Neural cell (in vitro differentiated cells): ENCODE data around the gene CYP2W1. TPM values are rescaled to one million over a fixed set of nuclear protein-coding genes. Genes with fewer than 3 reads are reported as not detected.

Source experiments
- H2AFZ ChIP-seq: fragments of 200-600, 300-800 bp; sonication (generic), shearing (Covaris generic); 2 replicates; pipeline ENCODE4 v1.6.0; 2014; ENCODE audit warnings: low read depth, mild to moderate bottlenecking, antibody characterized with exemption, low read length, moderate library complexity
- H3F3A ChIP-seq: fragments of 200-600 bp; shearing (Covaris generic); 2 replicates; pipeline ENCODE4 v1.6.1; 2016; ENCODE audit warnings: mild to moderate bottlenecking, moderate library complexity, mixed read lengths, antibody characterized with exemption, low read length; ENCODE audit not compliant: insufficient read depth, poor library complexity, severe bottlenecking
- H3K27ac ChIP-seq: fragments of 200-600, 300-800 bp; sonication (generic), shearing (Covaris generic); 2 replicates; pipeline ENCODE4 v1.5.1; 2014; ENCODE audit warnings: mild to moderate bottlenecking, low read length, moderate library complexity
- H3K27me3 ChIP-seq: fragments of 300-800, 200-600 bp; sonication (generic), shearing (Covaris generic); 2 replicates; pipeline ENCODE4 v1.6.0; 2014; ENCODE audit warnings: mild to moderate bottlenecking, low read depth, low read length, moderate library complexity; ENCODE audit not compliant: insufficient read depth
- H3K36me3 ChIP-seq: fragments of 300-800, 200-600 bp; sonication (generic), shearing (Covaris generic); 2 replicates; pipeline ENCODE4 v1.5.1; 2014; ENCODE audit warnings: mild to moderate bottlenecking, antibody characterized with exemption, low read length, moderate library complexity; ENCODE audit not compliant: insufficient read depth
- H3K4me2 ChIP-seq: fragments of 300-800, 200-600 bp; sonication (generic), shearing (Covaris generic); 2 replicates; pipeline ENCODE4 v1.6.0; 2014; ENCODE audit warnings: mild to moderate bottlenecking, low read length
- H3K4me3 ChIP-seq: fragments of 300-800, 200-600 bp; sonication (generic), shearing (Covaris generic); 2 replicates; pipeline ENCODE4 v1.5.1; 2014; ENCODE audit warnings: mild to moderate bottlenecking, low read length, moderate library complexity
- H3K79me2 ChIP-seq: fragments of 200-600 bp; shearing (Covaris generic); replicated peaks from 2 replicates; pipeline ENCODE4 v1.6.0; 2014; ENCODE audit warnings: mild to moderate bottlenecking, low read length, moderate library complexity; ENCODE audit not compliant: insufficient read depth
- H3K9ac ChIP-seq: fragments of 300-800, 200-600 bp; sonication (generic), shearing (Covaris generic); 2 replicates; pipeline ENCODE4 v1.6.1; 2016; ENCODE audit warnings: mild to moderate bottlenecking, low read length, mixed read lengths
- H3K9me2 ChIP-seq: fragments of 200-600 bp; shearing (Covaris generic); 2 replicates; pipeline ENCODE4 v1.6.1; 2016; ENCODE audit warnings: mild to moderate bottlenecking, low read length, mixed read lengths; ENCODE audit not compliant: insufficient read depth
- H3K9me3 ChIP-seq: fragments of 200-600, 300-800 bp; sonication (generic), shearing (Covaris generic); 2 replicates; pipeline ENCODE4 v1.6.1; 2016; ENCODE audit warnings: mild to moderate bottlenecking, mixed run types, low read length, moderate library complexity, mixed read lengths
- H4K20me1 ChIP-seq: fragments of 200-600 bp; shearing (Covaris generic); 2 replicates; pipeline ENCODE4 v1.6.1; 2016; ENCODE audit warnings: mild to moderate bottlenecking, mixed run types; ENCODE audit not compliant: insufficient read depth
- EP300 ChIP-seq: fragments of 450-650 bp; conservative IDR thresholded peaks from 2 replicates; pipeline ENCODE4 v1.6.1; 2014; ENCODE audit warnings: antibody characterized with exemption, mild to moderate bottlenecking, moderate library complexity; ENCODE audit not compliant: poor library complexity, severe bottlenecking
- EZH2 ChIP-seq: fragments of 200-600, 300-800 bp; shearing (Covaris generic), sonication (generic); IDR thresholded peaks from 2 replicates; pipeline ENCODE4 v1.6.1; 2014; ENCODE audit warnings: antibody characterized with exemption, low read length, borderline replicate concordance, mild to moderate bottlenecking; ENCODE audit not compliant: insufficient read depth, poor library complexity, severe bottlenecking
- MXI1 ChIP-seq: fragments of 450-650 bp; conservative IDR thresholded peaks from 2 replicates; pipeline ENCODE4 v1.6.1; 2014; ENCODE audit warnings: antibody characterized with exemption, mild to moderate bottlenecking; ENCODE audit not compliant: poor library complexity, severe bottlenecking
- POLR2AphosphoS5 ChIP-seq: IDR thresholded peaks from 2 replicates; pipeline ENCODE4 v1.6.1; 2012
- RAD21 ChIP-seq: fragments of 450-650 bp; conservative IDR thresholded peaks from 2 replicates; pipeline ENCODE4 v1.6.1; 2014; ENCODE audit warnings: antibody characterized with exemption, mild to moderate bottlenecking, moderate library complexity
- SMC3 ChIP-seq: fragments of 450-650 bp; conservative IDR thresholded peaks from 2 replicates; pipeline ENCODE4 v1.6.1; 2014; ENCODE audit warnings: antibody characterized with exemption, mild to moderate bottlenecking, moderate library complexity; ENCODE audit not compliant: poor library complexity
- TAF1 ChIP-seq: IDR thresholded peaks from 2 replicates; pipeline ENCODE4 v1.6.1; 2012; ENCODE audit warnings: low read depth
- polyA plus RNA-seq: library from polyadenylated mRNA; depleted of rRNA; stranded (reverse); fragments of >200 nt; gene quantifications from 2 replicates; pipeline ENCODE4 v1.2.3, GENCODE V29; 2014
- TF ChIP-seq, protein P1 (sequence below): fragments of 450-650 bp; IDR thresholded peaks from 2 replicates; pipeline ENCODE4 v1.5.1; 2014; ENCODE audit warnings: antibody characterized with exemption, mild to moderate bottlenecking, moderate library complexity; ENCODE audit not compliant: poor library complexity, severe bottlenecking
- TF ChIP-seq, protein P2 (sequence below): IDR thresholded peaks from 2 replicates; pipeline ENCODE4 v1.6.1; 2012; ENCODE audit warnings: borderline replicate concordance

Gene CYP2W1
- polyA plus RNA-seq, 1 donor from 2014 or later, result not detected

DNA sequence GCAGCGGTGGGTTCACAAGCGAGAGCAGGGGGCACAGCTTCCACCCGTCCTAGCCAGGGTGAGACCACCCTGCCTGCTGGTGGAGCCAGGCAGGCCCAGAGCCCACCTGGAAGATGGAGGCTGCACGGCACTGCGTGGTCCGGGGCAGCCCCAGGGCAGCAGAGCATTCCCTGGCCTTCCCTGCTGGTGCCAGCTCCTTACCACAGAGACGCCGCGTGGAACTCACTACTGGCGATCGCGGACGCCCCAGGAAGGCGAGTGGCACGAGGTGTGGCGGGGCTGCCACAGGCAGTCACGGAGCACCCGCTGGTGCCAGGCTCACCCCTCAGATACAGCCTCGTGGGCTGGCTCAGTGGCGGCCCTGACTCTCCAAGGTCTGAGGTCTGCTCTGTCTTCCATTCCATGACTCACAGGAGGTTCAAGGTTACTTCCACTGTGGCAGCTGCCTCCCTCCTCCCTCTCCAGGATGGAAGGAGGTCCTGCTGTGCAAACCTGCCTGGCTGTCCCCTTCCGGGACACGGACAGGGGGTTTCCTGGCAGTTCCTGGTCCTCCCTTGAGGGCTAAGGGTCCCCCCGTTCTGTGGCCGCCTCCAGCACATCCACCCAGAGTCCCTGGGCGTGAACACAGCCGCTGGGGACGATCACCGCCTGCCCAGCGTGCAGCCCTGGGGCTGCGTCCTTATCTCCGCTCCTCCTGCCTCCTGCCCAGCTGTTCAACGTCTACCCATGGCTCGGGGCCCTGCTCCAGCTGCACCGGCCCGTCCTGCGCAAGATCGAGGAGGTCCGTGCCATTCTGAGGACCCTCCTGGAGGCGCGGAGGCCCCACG lies 3.1 kb downstream of the CYP2W1 start:
- Histone ChIP-seq H3K9ac (no peak overlapping the region), H3F3A (no peaks in the 10 kb centered on the region), H3K9me3 (no peaks in the 10 kb centered on the region), H3K9me2 (no peaks in the 10 kb centered on the region), H3K4me3 (no peak overlapping the region), H3K27me3 (no peaks in the 10 kb centered on the region), H3K36me3 (no peaks in the 10 kb centered on the region), H2AFZ (no peak overlapping the region), H3K79me2 (no peaks in the 10 kb centered on the region), H3K4me2 (no peak overlapping the region), H3K27ac (no peak overlapping the region), H4K20me1 (no peaks in the 10 kb centered on the region)
- TF ChIP-seq POLR2AphosphoS5, result peak; percentile 1
- TF ChIP-seq EZH2, result no peak

DNA sequence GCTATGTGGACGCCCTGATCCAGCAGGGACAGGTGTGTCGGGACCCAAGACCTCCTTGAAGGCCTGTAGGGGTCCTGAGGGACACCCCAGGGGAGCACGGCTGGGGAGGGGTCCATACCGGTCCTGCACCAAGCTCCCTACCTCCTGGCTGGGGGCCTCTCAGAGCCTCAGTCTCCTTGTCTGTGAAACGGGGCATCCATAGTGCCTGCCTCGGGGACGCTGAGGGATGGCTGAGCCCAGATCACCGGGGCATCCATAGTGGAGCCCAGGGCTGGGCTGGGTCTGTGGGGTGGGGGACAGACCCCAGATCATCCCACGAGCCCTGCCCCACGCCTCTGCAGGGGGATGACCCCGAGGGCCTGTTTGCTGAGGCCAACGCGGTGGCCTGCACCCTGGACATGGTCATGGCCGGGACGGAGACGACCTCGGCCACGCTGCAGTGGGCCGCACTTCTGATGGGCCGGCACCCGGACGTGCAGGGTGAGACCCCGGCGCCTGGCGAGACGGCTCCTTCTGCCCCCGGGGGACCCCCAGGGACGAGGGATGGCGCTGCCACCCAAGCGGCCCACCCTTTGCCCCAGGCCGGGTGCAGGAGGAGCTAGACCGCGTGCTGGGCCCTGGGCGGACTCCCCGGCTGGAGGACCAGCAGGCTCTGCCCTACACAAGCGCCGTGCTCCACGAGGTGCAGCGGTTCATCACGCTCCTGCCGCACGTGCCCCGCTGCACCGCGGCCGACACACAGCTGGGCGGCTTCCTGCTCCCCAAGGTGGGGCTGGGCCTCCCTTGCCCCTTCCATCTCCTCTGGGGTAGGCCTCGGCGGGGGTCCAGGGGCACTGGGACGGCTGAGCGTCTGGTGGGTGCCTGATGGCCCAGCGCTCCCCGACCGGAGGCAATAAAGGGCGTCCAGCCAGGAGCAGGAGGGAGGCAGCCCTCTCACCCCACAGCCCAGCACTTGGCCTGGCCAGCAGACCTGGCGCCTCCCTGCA lies 4.1 kb downstream of the CYP2W1 start:
- Histone ChIP-seq H3K9me2 (no peaks in the 10 kb centered on the region), H2AFZ (no peak overlapping the region), H3F3A (no peaks in the 10 kb centered on the region), H3K27ac (no peak overlapping the region), H3K9me3 (no peaks in the 10 kb centered on the region), H3K27me3 (no peaks in the 10 kb centered on the region), H3K79me2 (no peaks in the 10 kb centered on the region), H3K9ac (no peak overlapping the region), H4K20me1 (no peaks in the 10 kb centered on the region), H3K4me2 (no peak overlapping the region), H3K4me3 (no peak overlapping the region), H3K36me3 (no peaks in the 10 kb centered on the region)
- no peak for TF ChIP-seq TAF1
- no peak for TF ChIP-seq EZH2
- no peak for TF ChIP-seq EP300
- no peak for TF ChIP-seq MXI1
- TF ChIP-seq, protein P1, sequence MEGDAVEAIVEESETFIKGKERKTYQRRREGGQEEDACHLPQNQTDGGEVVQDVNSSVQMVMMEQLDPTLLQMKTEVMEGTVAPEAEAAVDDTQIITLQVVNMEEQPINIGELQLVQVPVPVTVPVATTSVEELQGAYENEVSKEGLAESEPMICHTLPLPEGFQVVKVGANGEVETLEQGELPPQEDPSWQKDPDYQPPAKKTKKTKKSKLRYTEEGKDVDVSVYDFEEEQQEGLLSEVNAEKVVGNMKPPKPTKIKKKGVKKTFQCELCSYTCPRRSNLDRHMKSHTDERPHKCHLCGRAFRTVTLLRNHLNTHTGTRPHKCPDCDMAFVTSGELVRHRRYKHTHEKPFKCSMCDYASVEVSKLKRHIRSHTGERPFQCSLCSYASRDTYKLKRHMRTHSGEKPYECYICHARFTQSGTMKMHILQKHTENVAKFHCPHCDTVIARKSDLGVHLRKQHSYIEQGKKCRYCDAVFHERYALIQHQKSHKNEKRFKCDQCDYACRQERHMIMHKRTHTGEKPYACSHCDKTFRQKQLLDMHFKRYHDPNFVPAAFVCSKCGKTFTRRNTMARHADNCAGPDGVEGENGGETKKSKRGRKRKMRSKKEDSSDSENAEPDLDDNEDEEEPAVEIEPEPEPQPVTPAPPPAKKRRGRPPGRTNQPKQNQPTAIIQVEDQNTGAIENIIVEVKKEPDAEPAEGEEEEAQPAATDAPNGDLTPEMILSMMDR, result no peak
- TF ChIP-seq, protein P2, sequence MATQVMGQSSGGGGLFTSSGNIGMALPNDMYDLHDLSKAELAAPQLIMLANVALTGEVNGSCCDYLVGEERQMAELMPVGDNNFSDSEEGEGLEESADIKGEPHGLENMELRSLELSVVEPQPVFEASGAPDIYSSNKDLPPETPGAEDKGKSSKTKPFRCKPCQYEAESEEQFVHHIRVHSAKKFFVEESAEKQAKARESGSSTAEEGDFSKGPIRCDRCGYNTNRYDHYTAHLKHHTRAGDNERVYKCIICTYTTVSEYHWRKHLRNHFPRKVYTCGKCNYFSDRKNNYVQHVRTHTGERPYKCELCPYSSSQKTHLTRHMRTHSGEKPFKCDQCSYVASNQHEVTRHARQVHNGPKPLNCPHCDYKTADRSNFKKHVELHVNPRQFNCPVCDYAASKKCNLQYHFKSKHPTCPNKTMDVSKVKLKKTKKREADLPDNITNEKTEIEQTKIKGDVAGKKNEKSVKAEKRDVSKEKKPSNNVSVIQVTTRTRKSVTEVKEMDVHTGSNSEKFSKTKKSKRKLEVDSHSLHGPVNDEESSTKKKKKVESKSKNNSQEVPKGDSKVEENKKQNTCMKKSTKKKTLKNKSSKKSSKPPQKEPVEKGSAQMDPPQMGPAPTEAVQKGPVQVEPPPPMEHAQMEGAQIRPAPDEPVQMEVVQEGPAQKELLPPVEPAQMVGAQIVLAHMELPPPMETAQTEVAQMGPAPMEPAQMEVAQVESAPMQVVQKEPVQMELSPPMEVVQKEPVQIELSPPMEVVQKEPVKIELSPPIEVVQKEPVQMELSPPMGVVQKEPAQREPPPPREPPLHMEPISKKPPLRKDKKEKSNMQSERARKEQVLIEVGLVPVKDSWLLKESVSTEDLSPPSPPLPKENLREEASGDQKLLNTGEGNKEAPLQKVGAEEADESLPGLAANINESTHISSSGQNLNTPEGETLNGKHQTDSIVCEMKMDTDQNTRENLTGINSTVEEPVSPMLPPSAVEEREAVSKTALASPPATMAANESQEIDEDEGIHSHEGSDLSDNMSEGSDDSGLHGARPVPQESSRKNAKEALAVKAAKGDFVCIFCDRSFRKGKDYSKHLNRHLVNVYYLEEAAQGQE, result no peak
- TF ChIP-seq POLR2AphosphoS5, result no peak
- no peak for TF ChIP-seq SMC3
- no peak for TF ChIP-seq RAD21
